Adipocyte (in vitro differentiated cells): Measurements from ENCODE around the gene NCOR2.

Source experiments
- DNase-seq: peaks from one replicate; pipeline ENCODE4 v3.0.0-alpha.2; 2015; ENCODE audit warnings: low read depth
- H3K27me3 ChIP-seq: replicated peaks from 2 replicates; pipeline ENCODE4 v1.7.0; 2013; ENCODE audit warnings: mild to moderate bottlenecking, low read length, moderate library complexity; ENCODE audit not compliant: control insufficient read depth, insufficient read depth
- H3K36me3 ChIP-seq: 2 replicates; pipeline ENCODE4 v1.7.0; 2013; ENCODE audit warnings: low read length, mild to moderate bottlenecking, moderate library complexity; ENCODE audit not compliant: control insufficient read depth, insufficient read depth, severe bottlenecking
- H3K4me1 ChIP-seq: 2 replicates; pipeline ENCODE4 v1.7.0; 2013; ENCODE audit warnings: mild to moderate bottlenecking, low read length, moderate library complexity; ENCODE audit not compliant: control insufficient read depth, insufficient read depth
- H3K4me3 ChIP-seq: 2 replicates; pipeline ENCODE4 v1.7.0; 2013; ENCODE audit warnings: mild to moderate bottlenecking, low read length, moderate library complexity
- H3K9ac ChIP-seq: 2 replicates; pipeline ENCODE4 v1.7.0; 2013; ENCODE audit warnings: mild to moderate bottlenecking, low read length, moderate library complexity
- H3K9me3 ChIP-seq: 2 replicates; pipeline ENCODE4 v1.7.0; 2013; ENCODE audit warnings: mild to moderate bottlenecking, low read length, moderate library complexity; ENCODE audit not compliant: control insufficient read depth

Gene NCOR2

GRCh38 chr12:124562796-124563181 lies 4.6 kb downstream of the NCOR2 start:
- no peak overlapping the region for H3K9ac ChIP-seq
- H3K4me3 ChIP-seq = no peak overlapping the region
- no peak for DNase-seq
- H3K9me3 ChIP-seq = no peaks in the 10 kb centered on the region
- H3K27me3 ChIP-seq = no peaks in the 10 kb centered on the region
- H3K4me1 ChIP-seq = no peaks in the 10 kb centered on the region
- no peaks in the 10 kb centered on the region for H3K36me3 ChIP-seq

GRCh38 chr12:124562018-124562795 lies 5.2 kb downstream of the NCOR2 start:
- Histone ChIP-seq H3K9me3 (no peaks in the 10 kb centered on the region), H3K4me1 (no peaks in the 10 kb centered on the region)
- DNase-seq = no peak

GRCh38 chr12:124561231-124561630 lies 6.2 kb downstream of the NCOR2 start:
- H3K36me3 ChIP-seq = no peaks in the 10 kb centered on the region
- H3K4me3 ChIP-seq = no peak overlapping the region
- H3K4me1 ChIP-seq = no peaks in the 10 kb centered on the region
- H3K27me3 ChIP-seq = no peaks in the 10 kb centered on the region
- H3K9me3 ChIP-seq = no peaks in the 10 kb centered on the region
- no peak overlapping the region for H3K9ac ChIP-seq
- no peak for DNase-seq

More at GRCh38 chr12:124562018-124562795, 5.2 kb downstream of the NCOR2 start:
- no peak overlapping the region for H3K4me3 ChIP-seq
- no peaks in the 10 kb centered on the region for H3K27me3 ChIP-seq
- H3K9ac ChIP-seq = no peak overlapping the region
- H3K36me3 ChIP-seq = no peaks in the 10 kb centered on the region

- no peak overlapping the region for H3K9ac ChIP-seq
- DNase-seq = no peak
- no peak overlapping the region for H3K4me3 ChIP-seq
- H3K4me1 ChIP-seq = no peaks in the 10 kb centered on the region
- H3K27me3 ChIP-seq = no peaks in the 10 kb centered on the region
- no peaks in the 10 kb centered on the region for H3K9me3 ChIP-seq
- H3K36me3 ChIP-seq = no peaks in the 10 kb centered on the region
Measured at GRCh38 chr12:124560146-124560890, 7.1 kb downstream of the NCOR2 start.

GRCh38 chr12:124559182-124560017 lies 8.0 kb downstream of the NCOR2 start:
- Histone ChIP-seq H3K9me3 (no peaks in the 10 kb centered on the region), H3K4me3 (no peak overlapping the region), H3K4me1 (no peaks in the 10 kb centered on the region), H3K27me3 (no peaks in the 10 kb centered on the region), H3K36me3 (no peaks in the 10 kb centered on the region), H3K9ac (no peak overlapping the region)
- no peak for DNase-seq

- Histone ChIP-seq H3K4me1 (no peaks in the 10 kb centered on the region), H3K9me3 (no peaks in the 10 kb centered on the region), H3K4me3 (no peak overlapping the region), H3K27me3 (no peaks in the 10 kb centered on the region), H3K36me3 (no peaks in the 10 kb centered on the region), H3K9ac (no peak overlapping the region)
- DNase-seq = no peak
Measured at GRCh38 chr12:124558313-124558712, 9.1 kb downstream of the NCOR2 start.

- DNase-seq = no peak
- H3K9ac ChIP-seq = no peak overlapping the region
- H3K36me3 ChIP-seq = no peaks in the 10 kb centered on the region
Measured at GRCh38 chr12:124557518-124558223, 9.7 kb downstream of the NCOR2 start.

GRCh38 chr12:124556896-124557501 lies 10.4 kb downstream of the NCOR2 start:
- H3K27me3 ChIP-seq = no peaks in the 10 kb centered on the region
- no peak for DNase-seq
- H3K4me1 ChIP-seq = no peaks in the 10 kb centered on the region
- H3K36me3 ChIP-seq = no peaks in the 10 kb centered on the region
- H3K9me3 ChIP-seq = no peaks in the 10 kb centered on the region
- H3K4me3 ChIP-seq = no peak overlapping the region
- no peak overlapping the region for H3K9ac ChIP-seq

More at GRCh38 chr12:124557518-124558223, 9.7 kb downstream of the NCOR2 start:
- Histone ChIP-seq H3K4me3 (no peak overlapping the region), H3K9me3 (no peaks in the 10 kb centered on the region), H3K27me3 (no peaks in the 10 kb centered on the region), H3K4me1 (no peaks in the 10 kb centered on the region)

- Histone ChIP-seq H3K4me3 (no peak overlapping the region), H3K9ac (no peak overlapping the region), H3K4me1 (peaks cover 7% of the 10 kb centered on the region), H3K9me3 (no peaks in the 10 kb centered on the region), H3K36me3 (no peaks in the 10 kb centered on the region), H3K27me3 (no peaks in the 10 kb centered on the region)
- DNase-seq = no peak
Measured at GRCh38 chr12:124556074-124556466, 11.3 kb downstream of the NCOR2 start.

- Histone ChIP-seq H3K36me3 (no peaks in the 10 kb centered on the region), H3K4me3 (no peak overlapping the region), H3K27me3 (no peaks in the 10 kb centered on the region), H3K4me1 (peaks cover 14% of the 10 kb centered on the region), H3K9me3 (no peaks in the 10 kb centered on the region), H3K9ac (no peak overlapping the region)
- DNase-seq = no peak
Measured at GRCh38 chr12:124555168-124556073, 12.0 kb downstream of the NCOR2 start.
